PFSK-1 (cell line): ENCODE results near the gene MAP3K4.

Experiments
- FOXP2 ChIP-seq: optimal IDR thresholded peaks from 2 replicates; pipeline ENCODE3; 2011; ENCODE audit warnings: borderline replicate concordance, control low read depth, inconsistent platforms; ENCODE audit not compliant: insufficient read depth; ENCODE audit errors: extremely low read length, extremely low read depth
- POLR2AphosphoS5 ChIP-seq: IDR thresholded peaks from 2 replicates; pipeline ENCODE4 v1.6.1; 2012; ENCODE audit warnings: low read depth, mild to moderate bottlenecking, control low read depth, low read length, moderate library complexity
- SIN3A ChIP-seq: IDR thresholded peaks from 2 replicates; pipeline ENCODE4 v1.6.1; 2012; ENCODE audit warnings: mild to moderate bottlenecking, low read length, moderate library complexity, borderline replicate concordance; ENCODE audit not compliant: insufficient read depth
- TAF1 ChIP-seq: IDR thresholded peaks from 2 replicates; pipeline ENCODE4 v1.6.1; 2012; ENCODE audit warnings: low read length, control low read depth, borderline replicate concordance; ENCODE audit not compliant: insufficient read depth
- TF ChIP-seq, protein P1 (sequence below), 2 experiments: IDR thresholded peaks; 2 replicates each; pipeline versions ENCODE4 v1.6.1 to v1.8.0; 2011 to 2012; ENCODE audit warnings: low read depth in 2 of 2, low read length in 2 of 2, control low read depth in 1 of 2, inconsistent platforms in 1 of 2, mild to moderate bottlenecking in 1 of 2, moderate library complexity in 1 of 2; ENCODE audit not compliant: insufficient read depth in 1 of 2

The MAP3K4 gene

DNA sequence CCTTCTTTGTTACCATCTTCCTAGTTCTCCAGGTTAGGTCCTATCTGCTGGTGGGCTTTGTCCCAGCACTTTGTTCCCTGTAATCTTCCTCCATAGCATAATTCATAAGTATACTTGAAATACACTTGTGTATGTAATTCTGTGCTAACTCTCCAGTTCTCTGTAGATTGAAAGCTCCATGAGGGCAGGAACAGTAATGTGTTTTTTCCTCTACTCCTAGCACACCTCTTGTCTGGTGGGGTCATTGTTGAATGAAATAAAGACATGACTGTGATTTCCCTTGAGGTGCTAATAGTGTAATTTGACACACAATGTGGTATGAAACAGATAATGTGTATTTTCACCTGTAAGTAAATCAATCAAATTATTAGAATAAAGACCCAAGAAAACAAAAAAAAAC, 30.0 kb downstream of the MAP3K4 start:
- TF ChIP-seq SIN3A (no peak), TAF1 (no peak), POLR2AphosphoS5 (no peak), FOXP2 (no peak)
- TF ChIP-seq, protein P1, sequence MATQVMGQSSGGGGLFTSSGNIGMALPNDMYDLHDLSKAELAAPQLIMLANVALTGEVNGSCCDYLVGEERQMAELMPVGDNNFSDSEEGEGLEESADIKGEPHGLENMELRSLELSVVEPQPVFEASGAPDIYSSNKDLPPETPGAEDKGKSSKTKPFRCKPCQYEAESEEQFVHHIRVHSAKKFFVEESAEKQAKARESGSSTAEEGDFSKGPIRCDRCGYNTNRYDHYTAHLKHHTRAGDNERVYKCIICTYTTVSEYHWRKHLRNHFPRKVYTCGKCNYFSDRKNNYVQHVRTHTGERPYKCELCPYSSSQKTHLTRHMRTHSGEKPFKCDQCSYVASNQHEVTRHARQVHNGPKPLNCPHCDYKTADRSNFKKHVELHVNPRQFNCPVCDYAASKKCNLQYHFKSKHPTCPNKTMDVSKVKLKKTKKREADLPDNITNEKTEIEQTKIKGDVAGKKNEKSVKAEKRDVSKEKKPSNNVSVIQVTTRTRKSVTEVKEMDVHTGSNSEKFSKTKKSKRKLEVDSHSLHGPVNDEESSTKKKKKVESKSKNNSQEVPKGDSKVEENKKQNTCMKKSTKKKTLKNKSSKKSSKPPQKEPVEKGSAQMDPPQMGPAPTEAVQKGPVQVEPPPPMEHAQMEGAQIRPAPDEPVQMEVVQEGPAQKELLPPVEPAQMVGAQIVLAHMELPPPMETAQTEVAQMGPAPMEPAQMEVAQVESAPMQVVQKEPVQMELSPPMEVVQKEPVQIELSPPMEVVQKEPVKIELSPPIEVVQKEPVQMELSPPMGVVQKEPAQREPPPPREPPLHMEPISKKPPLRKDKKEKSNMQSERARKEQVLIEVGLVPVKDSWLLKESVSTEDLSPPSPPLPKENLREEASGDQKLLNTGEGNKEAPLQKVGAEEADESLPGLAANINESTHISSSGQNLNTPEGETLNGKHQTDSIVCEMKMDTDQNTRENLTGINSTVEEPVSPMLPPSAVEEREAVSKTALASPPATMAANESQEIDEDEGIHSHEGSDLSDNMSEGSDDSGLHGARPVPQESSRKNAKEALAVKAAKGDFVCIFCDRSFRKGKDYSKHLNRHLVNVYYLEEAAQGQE (IDR thresholded peaks at IDR 0.05; ENCODE audit: insufficient read depth in 1 of 2, low read depth in 2 of 2, low read length in 2 of 2) = no peak

DNA sequence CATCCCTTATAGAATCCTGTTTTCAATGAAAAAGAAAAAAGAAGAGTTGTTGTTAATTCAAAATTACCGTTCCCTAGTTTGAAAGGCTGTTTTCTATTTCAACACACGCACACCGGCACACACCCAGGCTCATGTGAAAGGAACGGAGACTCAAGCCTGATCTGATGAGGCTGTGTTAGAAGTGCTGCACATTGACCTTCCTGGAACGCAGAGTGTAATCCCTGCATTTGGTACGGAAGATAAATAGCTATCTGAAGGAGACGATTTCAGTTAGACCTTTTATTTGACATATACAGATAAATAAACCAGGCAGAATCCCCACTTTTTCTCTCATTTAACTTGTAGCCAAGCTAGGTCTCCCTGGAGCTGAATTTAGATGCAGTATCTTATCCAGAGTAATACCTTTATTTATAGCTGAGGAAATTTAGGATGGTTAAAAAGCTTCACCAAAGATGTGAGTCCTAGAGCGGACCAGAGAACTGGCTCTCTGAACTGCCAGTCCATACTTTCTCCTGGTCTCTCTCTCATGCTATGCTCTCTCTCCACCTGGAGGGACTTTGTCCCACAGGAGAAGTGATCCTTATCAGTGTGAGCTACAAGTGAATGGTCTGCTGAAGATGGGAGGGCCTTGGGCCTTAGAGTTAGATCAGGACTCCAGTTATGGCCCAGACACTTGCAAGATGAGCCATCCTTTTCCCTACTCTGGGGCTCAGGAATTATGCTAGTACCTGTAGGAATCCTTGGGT, 30.6 kb downstream of the MAP3K4 start:
- TF ChIP-seq SIN3A = no peak
- TF ChIP-seq, protein P1 (IDR thresholded peaks at IDR 0.05; ENCODE audit: insufficient read depth in 1 of 2, low read depth in 2 of 2, low read length in 2 of 2) = no peak

DNA sequence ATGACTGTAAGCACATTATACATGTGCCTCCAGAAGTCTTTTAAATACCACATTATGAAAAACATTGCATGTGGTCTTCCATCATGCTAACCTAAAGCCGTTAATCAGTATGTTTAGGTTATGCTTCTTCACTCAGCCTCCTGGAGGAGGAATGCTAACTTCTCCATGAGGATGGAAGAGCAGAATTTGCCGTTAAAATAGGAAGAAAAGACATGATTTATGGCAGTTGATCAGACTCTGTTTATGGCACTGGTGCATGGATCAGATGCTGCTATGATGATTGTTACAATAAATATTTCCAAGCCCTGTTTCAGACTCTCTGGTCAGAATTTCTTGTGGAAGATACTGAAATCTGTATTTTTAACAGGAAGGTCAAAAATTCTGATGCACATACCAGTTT, 31.7 kb downstream of the MAP3K4 start:
- TF ChIP-seq POLR2AphosphoS5 (no peak), SIN3A (no peak), TAF1 (no peak), FOXP2 (no peak)
- TF ChIP-seq, protein P1 (IDR thresholded peaks at IDR 0.05; ENCODE audit: insufficient read depth in 1 of 2, low read depth in 2 of 2, low read length in 2 of 2) = no peak

GRCh38 chr6:161024364-161024920, 32.9 kb downstream of the MAP3K4 start:
- TF ChIP-seq TAF1 (no peak), SIN3A (no peak), FOXP2 (no peak), POLR2AphosphoS5 (no peak)
- TF ChIP-seq, protein P1 (IDR thresholded peaks at IDR 0.05; ENCODE audit: insufficient read depth in 1 of 2, low read depth in 2 of 2, low read length in 2 of 2) = no peak
